ENCODE data around the gene LRP1B.

LRP1B gene

GRCh38 chr2:142131010-142131669 is at the start of gene LRP1B:
Gene LRP1B (minus strand): TSS chr2:142131016. CDS start chr2:142130729, 287 bp downstream.
- DNase-seq: peak; percentile 10

DNA sequence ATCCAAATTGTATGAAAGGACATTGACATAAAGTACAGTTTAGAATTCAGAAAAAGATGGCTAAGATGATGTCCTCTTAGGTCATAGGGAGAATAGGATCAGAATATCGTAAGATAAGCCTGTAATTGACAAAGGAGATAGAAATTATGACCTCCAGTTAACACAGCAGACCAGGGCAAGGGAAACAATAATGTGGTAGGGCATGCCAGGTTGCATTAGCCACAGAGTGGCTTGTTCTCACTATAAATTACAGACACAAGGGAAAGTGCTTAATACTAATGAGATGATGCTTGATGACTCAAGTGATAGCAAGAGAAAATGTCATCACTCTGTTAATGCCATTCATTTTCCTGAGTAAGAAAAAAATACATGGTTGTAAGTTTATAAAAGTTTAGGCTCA is 48.9 kb upstream of the LRP1B start:
- DNase-seq: no peak

DNA sequence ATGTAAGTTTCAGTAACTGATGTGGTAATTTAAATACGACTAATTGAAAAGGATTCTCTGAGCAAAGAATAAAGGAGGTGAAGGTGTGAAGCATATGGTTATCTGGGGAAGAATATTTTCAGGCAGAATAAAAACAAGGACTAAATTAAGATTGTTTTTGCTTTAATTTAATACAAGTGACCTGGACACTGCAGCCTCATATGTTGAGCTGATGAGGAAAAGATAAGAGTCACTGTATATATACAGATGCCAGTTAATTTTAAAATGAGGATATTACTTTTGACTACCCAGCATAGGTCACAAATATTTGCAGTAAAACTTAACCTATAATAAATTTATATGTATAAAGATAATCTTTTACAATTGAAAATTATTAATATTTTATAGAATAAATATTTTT is 47.8 kb upstream of the LRP1B start:
- no peak for DNase-seq

- no peak for DNase-seq
Observed at GRCh38 chr2:142176941-142177340, 46.1 kb upstream of the LRP1B start.

- no peak for DNase-seq
Observed at GRCh38 chr2:142175813-142176338, 45.1 kb upstream of the LRP1B start.

GRCh38 chr2:142174176-142174575 is 43.4 kb upstream of the LRP1B start:
- no peak for DNase-seq

DNA sequence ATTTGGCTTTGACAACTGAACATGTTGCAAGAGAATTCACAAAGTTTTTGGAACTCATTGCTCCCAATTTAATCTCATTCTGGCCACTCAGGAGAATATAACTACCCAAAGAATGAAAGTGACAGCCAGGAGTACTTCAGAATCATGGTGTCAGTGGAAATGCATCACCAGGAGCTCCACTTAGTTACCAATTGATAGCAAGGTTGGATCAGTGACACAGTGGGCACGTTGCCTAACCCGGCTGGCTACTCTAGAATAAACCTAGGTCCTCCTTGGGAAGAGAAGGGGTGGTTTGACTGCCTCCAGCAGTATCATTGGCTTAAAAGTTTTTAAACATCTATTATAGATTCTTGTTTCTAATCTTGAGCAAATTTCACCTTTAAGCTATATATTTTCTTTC is 40.0 kb upstream of the LRP1B start:
- no peak for DNase-seq

DNA sequence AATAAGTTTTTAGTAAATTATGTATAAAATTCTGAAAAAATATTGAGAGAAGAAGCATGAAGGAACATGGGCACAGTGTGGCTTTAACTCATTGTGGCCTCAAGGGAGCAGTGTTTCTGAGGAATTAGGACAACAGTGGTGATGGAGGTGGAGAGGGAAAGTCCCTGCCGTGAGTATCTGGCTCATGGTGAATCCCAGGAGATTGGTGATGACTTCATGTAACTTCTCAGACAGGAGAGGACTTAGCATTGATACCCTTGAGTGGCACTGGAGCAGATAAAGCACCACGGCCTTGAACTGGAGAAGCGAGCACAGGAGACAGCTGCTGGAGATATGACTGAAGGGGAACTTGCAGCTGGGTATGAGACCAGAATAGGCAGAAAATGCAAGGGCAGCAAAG is 35.0 kb upstream of the LRP1B start:
- no peak for DNase-seq

GRCh38 chr2:142153601-142154000 is 22.8 kb upstream of the LRP1B start:
- DNase-seq: no peak

DNA sequence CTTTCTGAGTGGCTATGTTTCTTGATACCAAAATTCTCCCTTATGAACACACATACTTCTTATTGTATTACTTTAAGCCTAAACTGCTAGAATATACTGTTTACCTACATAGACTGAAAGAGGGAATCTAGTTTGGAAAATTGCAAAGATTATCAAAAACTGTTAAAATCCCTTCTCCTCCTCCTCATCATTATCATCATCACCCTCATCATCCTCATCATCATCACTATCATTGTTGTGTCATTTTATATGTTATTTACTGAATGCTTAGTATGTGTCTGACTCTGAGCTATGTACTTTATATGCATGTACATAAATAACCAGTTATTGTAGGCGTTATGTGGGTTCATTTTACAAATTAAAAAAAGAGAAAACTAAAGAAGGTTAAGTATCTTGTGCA is 19.6 kb upstream of the LRP1B start:
- no peak for DNase-seq

GRCh38 chr2:142144547-142144946 is 13.7 kb upstream of the LRP1B start:
- DNase-seq: no peak

DNA sequence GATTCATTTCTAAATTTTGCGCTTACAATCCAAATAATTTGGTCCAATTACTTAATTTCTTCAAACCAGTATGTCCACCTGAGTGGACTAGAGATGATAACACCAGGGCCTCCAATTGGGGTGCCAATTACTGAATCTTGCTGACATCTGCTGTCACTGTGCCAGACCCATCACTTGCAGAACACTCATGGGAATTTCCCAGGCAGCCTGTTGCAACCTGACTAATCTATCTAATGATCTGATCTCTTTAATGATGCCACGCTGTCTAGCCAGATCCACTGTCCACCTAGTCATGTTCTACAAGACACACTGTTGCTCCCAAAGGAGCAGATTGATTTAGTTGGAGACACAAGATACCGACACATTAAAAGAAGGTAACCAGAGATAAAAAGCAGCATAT is 11.8 kb upstream of the LRP1B start:
- DNase-seq: no peak

- peak; percentile 46 for DNase-seq
Observed at GRCh38 chr2:142140434-142140845, 9.6 kb upstream of the LRP1B start.

- no peak for DNase-seq
Observed at GRCh38 chr2:142139384-142139783, 8.6 kb upstream of the LRP1B start.

- DNase-seq: no peak
Observed at GRCh38 chr2:142136571-142136970, 5.8 kb upstream of the LRP1B start.

- no peak for DNase-seq
Observed at GRCh38 chr2:142134911-142135310, 4.1 kb upstream of the LRP1B start.

- peak; percentile 8 for DNase-seq
Observed at GRCh38 chr2:142130111-142131009, 456 bp downstream of the LRP1B start.

GRCh38 chr2:142128105-142128504 is 2.7 kb downstream of the LRP1B start:
- DNase-seq: no peak

DNA sequence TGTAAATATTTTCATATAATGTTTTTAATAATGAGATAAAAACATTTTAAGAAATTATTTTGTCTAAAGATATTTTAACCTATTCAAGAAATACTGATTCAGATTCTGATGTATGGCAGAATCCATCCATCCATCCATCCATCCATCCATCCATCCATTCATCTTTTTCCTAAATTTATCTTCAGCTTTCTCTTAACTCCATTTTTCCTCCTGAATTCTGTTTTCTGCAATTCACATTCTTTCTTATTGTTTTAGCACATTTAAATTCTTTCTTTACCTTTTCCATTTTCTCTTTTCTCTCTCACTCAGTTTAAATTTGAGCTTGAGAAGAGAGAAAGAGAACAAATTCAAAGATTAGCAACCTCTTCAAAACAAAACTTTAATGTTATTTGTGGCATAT is 3.6 kb downstream of the LRP1B start:
- no peak for DNase-seq

- DNase-seq: no peak
Observed at GRCh38 chr2:142124706-142125105, 6.1 kb downstream of the LRP1B start.

DNA sequence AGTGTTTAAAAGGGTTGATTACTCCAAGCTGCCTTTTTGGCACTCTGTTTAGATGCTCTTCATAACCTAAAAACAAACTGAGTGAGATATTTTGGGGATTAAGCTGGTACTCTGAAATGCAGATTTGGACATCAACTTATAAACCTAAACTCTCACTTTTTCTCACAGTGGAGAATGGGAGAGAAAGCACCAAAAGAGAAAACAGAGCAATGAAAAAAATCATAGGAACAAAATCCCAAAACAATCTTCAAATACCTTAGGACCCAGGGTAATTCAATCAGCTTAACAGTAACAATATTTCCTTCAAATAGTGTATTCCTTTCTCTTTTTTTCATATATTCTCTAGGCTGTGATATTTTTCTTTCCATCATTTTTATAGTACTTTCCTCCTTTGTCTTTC is 11.5 kb downstream of the LRP1B start:
- no peak for DNase-seq

GRCh38 chr2:142112757-142113221 is 18.0 kb downstream of the LRP1B start:
- DNase-seq: no peak

- DNase-seq: no peak
Observed at GRCh38 chr2:142104134-142104758, 26.6 kb downstream of the LRP1B start.

DNA sequence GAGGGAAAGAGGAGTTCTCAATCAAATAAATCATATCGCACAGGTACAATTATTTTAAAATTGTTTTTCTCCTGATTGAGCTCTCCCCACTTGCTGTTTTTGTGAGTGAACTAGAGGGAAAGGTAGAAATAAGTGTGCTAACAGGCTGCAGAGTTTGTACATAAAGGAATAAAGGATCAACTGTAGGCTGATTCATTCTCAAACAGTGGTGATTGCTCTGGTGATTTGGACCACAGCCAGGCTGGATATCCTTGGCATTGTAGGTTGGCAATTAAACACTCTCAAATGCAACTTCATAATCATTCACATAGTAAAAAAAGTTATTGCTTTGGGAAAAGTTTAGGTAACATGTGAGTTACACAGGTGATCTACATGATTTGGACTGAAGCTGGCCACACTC is 29.8 kb downstream of the LRP1B start:
- DNase-seq: no peak

Data from NCI-H1436 (cell line).